Measurements from ENCODE around the gene MCTP1. TPM values are rescaled to one million over a fixed set of nuclear protein-coding genes. Genes with fewer than 3 reads are reported as not detected.

MCTP1 gene
- total RNA-seq, 4 donors from 2014 or later: 28.7 to 117 (median 48.2) TPM

- Histone ChIP-seq H3K4me3 (no peak overlapping the region), H3K9me3 (no peaks in the 10 kb centered on the region), H3K27ac (no peak overlapping the region), H3K4me1 (peaks cover 0 to 2% (median 0%) of the 10 kb centered on the region in 4 donors), H3K36me3 (peaks cover 0 to 8% (median 0%) of the 10 kb centered on the region in 3 donors), H3K27me3 (no peaks in the 10 kb centered on the region)
- 24 to 30% methylated on average over 2 of the region's 2 CpGs for WGBS, 2 donors
- TF ChIP-seq CTCF (IDR thresholded peaks at IDR 0.05) (peak; percentile 48 to 67 (median 59)), POLR2A (IDR thresholded peaks at IDR 0.05) (no peak)
- peak in 1 of 2 donors; percentile 55 for DNase-seq (ENCODE audit: low spot score in 2 of 2)
Observed at GRCh38 chr5:94908889-94909480, 375.9 kb downstream of the MCTP1 start.

- peaks cover 0 to 8% (median 0%) of the 10 kb centered on the region in 3 donors for H3K36me3 ChIP-seq
- TF ChIP-seq CTCF (IDR thresholded peaks at IDR 0.05) (no peak), EP300 (IDR thresholded peaks at IDR 0.05) (no peak)
- H3K9me3 ChIP-seq: no peaks in the 10 kb centered on the region
- no peak overlapping the region for H3K4me3 ChIP-seq
- no peak for DNase-seq (ENCODE audit: low spot score in 2 of 2)
- H3K4me1 ChIP-seq: peaks cover 0 to 25% (median 0%) of the 10 kb centered on the region in 4 donors
- no peak overlapping the region for H3K27ac ChIP-seq
- no peaks in the 10 kb centered on the region for H3K27me3 ChIP-seq
Observed at GRCh38 chr5:94906750-94907149, 378.1 kb downstream of the MCTP1 start.

GRCh38 chr5:94903726-94904125 lies 381.2 kb downstream of the MCTP1 start:
- H3K27ac ChIP-seq: no peak overlapping the region
- no peaks in the 10 kb centered on the region for H3K9me3 ChIP-seq
- TF ChIP-seq CTCF (IDR thresholded peaks at IDR 0.05) (no peak), EP300 (IDR thresholded peaks at IDR 0.05) (peak in 1 of 2 donors; percentile 22), POLR2A (IDR thresholded peaks at IDR 0.05) (no peak)
- H3K4me1 ChIP-seq: peaks cover 0 to 28% (median 0%) of the 10 kb centered on the region in 4 donors
- 55 to 57% methylated on average over 3 of the region's 3 CpGs for WGBS, 2 donors
- peak in 1 of 2 donors; percentile 33 for DNase-seq (ENCODE audit: low spot score in 2 of 2)
- H3K27me3 ChIP-seq: no peaks in the 10 kb centered on the region
- H3K36me3 ChIP-seq: peaks cover 0 to 8% (median 0%) of the 10 kb centered on the region in 3 donors
- H3K4me3 ChIP-seq: no peak overlapping the region

- peak overlapping the region; percentile 50 to 84 (median 71) for H3K27ac ChIP-seq
- WGBS, 2 donors: 41 to 55% methylated on average over 5 of the region's 5 CpGs
- H3K4me3 ChIP-seq: no peak overlapping the region
- no peaks in the 10 kb centered on the region for H3K9me3 ChIP-seq
- H3K36me3 ChIP-seq: peaks cover 0 to 8% (median 0%) of the 10 kb centered on the region in 3 donors
- TF ChIP-seq POLR2A (IDR thresholded peaks at IDR 0.05) (no peak), EP300 (IDR thresholded peaks at IDR 0.05) (peak in 1 of 2 donors; percentile 79), CTCF (IDR thresholded peaks at IDR 0.05) (no peak)
- no peaks in the 10 kb centered on the region for H3K27me3 ChIP-seq
- peak in 1 of 2 donors; percentile 56 for DNase-seq (ENCODE audit: low spot score in 2 of 2)
- H3K4me1 ChIP-seq: peaks cover 0 to 28% (median 0%) of the 10 kb centered on the region in 4 donors
Observed at GRCh38 chr5:94901191-94901979, 383.5 kb downstream of the MCTP1 start.

- WGBS, 2 donors: 96% methylated on average over 3 of the region's 3 CpGs
Observed at GRCh38 chr5:94900006-94900505, 384.8 kb downstream of the MCTP1 start.

More at GRCh38 chr5:94900006-94900505, 384.8 kb downstream of the MCTP1 start:
- H3K9me3 ChIP-seq: no peaks in the 10 kb centered on the region
- H3K4me3 ChIP-seq: no peak overlapping the region
- no peaks in the 10 kb centered on the region for H3K36me3 ChIP-seq
- peaks cover 0 to 28% (median 0%) of the 10 kb centered on the region in 4 donors for H3K4me1 ChIP-seq
- no peaks in the 10 kb centered on the region for H3K27me3 ChIP-seq
- peak overlapping the region in 2 of 4 donors; percentile 81 to 84 for H3K27ac ChIP-seq
- TF ChIP-seq CTCF (IDR thresholded peaks at IDR 0.05) (no peak), EP300 (IDR thresholded peaks at IDR 0.05) (no peak), POLR2A (IDR thresholded peaks at IDR 0.05) (no peak)
- no peak for DNase-seq (ENCODE audit: low spot score in 2 of 2)

Measured in tibial nerve (tissue), 4 donors.